Dedifferentiated amniotic fluid mesenchymal stem cell (primary cell): ENCODE results near the gene SLC30A9.

ENCODE experiments used
- DNase-seq: peaks from one replicate; pipeline ENCODE4 v3.0.0-alpha.2; 2016; ENCODE audit errors: extremely low spot score

The SLC30A9 gene

GRCh38 chr4:42136371-42136770 lies 146.0 kb downstream of the SLC30A9 start:
- no peak for DNase-seq
